GM12878 (cell line): ENCODE measurements around the gene KDM6B.

Source experiments
- CEBPZ ChIP-seq: fragments of 150-350 bp; IDR thresholded peaks from 2 replicates; pipeline ENCODE4 v1.6.1; 2016; ENCODE audit warnings: low read depth, low read length
- DPF2 ChIP-seq: fragments of 450-650 bp; IDR thresholded peaks from 2 replicates; pipeline ENCODE4 v1.6.1; 2017; ENCODE audit warnings: mild to moderate bottlenecking
- POLR2AphosphoS5 ChIP-seq: IDR thresholded peaks from 2 replicates; pipeline ENCODE4 v1.6.1; 2011; ENCODE audit warnings: mild to moderate bottlenecking, low read length, inconsistent platforms

- peak; percentile 88 for TF ChIP-seq POLR2AphosphoS5
- TF ChIP-seq CEBPZ = no peak
- TF ChIP-seq DPF2 = peak; percentile 35
These were observed 23.0 kb downstream of the KDM6B start, which contains the start of gene NAA38 for GRCh38 chr17:7856811-7857712.
